ENCODE results near the gene SMR3A. TPM values are rescaled to one million over a fixed set of nuclear protein-coding genes. Genes with fewer than 3 reads are reported as not detected.

Gene SMR3A
- polyA plus RNA-seq, 1 of the 3 experiments (the other 2 are of a cell fraction), result not detected

GRCh38 chr4:70397580-70397979 is 37.0 kb downstream of the SMR3A start, which contains the start of gene OPRPN (continued):
- TF ChIP-seq, protein P1, sequence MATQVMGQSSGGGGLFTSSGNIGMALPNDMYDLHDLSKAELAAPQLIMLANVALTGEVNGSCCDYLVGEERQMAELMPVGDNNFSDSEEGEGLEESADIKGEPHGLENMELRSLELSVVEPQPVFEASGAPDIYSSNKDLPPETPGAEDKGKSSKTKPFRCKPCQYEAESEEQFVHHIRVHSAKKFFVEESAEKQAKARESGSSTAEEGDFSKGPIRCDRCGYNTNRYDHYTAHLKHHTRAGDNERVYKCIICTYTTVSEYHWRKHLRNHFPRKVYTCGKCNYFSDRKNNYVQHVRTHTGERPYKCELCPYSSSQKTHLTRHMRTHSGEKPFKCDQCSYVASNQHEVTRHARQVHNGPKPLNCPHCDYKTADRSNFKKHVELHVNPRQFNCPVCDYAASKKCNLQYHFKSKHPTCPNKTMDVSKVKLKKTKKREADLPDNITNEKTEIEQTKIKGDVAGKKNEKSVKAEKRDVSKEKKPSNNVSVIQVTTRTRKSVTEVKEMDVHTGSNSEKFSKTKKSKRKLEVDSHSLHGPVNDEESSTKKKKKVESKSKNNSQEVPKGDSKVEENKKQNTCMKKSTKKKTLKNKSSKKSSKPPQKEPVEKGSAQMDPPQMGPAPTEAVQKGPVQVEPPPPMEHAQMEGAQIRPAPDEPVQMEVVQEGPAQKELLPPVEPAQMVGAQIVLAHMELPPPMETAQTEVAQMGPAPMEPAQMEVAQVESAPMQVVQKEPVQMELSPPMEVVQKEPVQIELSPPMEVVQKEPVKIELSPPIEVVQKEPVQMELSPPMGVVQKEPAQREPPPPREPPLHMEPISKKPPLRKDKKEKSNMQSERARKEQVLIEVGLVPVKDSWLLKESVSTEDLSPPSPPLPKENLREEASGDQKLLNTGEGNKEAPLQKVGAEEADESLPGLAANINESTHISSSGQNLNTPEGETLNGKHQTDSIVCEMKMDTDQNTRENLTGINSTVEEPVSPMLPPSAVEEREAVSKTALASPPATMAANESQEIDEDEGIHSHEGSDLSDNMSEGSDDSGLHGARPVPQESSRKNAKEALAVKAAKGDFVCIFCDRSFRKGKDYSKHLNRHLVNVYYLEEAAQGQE (IDR thresholded peaks at IDR 0.05; ENCODE audit: low read depth, low read length), result no peak
- TF ChIP-seq YY1 (IDR thresholded peaks at IDR 0.05; ENCODE audit: low read depth) (no peak), TAF1 (IDR thresholded peaks at IDR 0.05; ENCODE audit: borderline replicate concordance, low read depth, low read length) (no peak), CTCF (IDR thresholded peaks at IDR 0.05) (no peak)

GRCh38 chr4:70399319-70399718 is 38.8 kb downstream of the SMR3A start:
- Histone ChIP-seq H4K20me1 (ENCODE audit: insufficient read depth) (no peaks in the 10 kb centered on the region), H3K9me2 (no peaks in the 10 kb centered on the region; the same call in 1 of the 2 replicates), H3K36me3 (replicated peaks in 1 of 2; ENCODE audit: control insufficient read depth in 1 of 2, insufficient read depth in 2 of 2, low read length in 1 of 2) (no peaks in the 10 kb centered on the region), H2AFZ (ENCODE audit: low read depth) (no peak overlapping the region), H3F3A (replicated peaks; ENCODE audit: insufficient read depth) (no peaks in the 10 kb centered on the region), H3K4me2 (no peak overlapping the region), H3K9ac (no peak overlapping the region), H3K4me1 (ENCODE audit: control insufficient read depth in 1 of 2, insufficient read depth in 2 of 2, low read depth in 1 of 2, low read length in 1 of 2) (no peaks in the 10 kb centered on the region), H3K27ac (ENCODE audit: low read depth in 2 of 2, low read length in 1 of 2) (no peak overlapping the region), H3K4me3 (ENCODE audit: low read depth in 2 of 2, low read length in 1 of 2) (no peak overlapping the region), H3K9me3 (no peaks in the 10 kb centered on the region), H3K79me2 (ENCODE audit: insufficient read depth) (no peaks in the 10 kb centered on the region), H3K27me3 (ENCODE audit: insufficient read depth) (no peaks in the 10 kb centered on the region)
- 3% methylated on average over 1 of the region's 1 CpG for WGBS (ENCODE audit: low lambda C conversion rate)
- TF ChIP-seq, protein P2, sequence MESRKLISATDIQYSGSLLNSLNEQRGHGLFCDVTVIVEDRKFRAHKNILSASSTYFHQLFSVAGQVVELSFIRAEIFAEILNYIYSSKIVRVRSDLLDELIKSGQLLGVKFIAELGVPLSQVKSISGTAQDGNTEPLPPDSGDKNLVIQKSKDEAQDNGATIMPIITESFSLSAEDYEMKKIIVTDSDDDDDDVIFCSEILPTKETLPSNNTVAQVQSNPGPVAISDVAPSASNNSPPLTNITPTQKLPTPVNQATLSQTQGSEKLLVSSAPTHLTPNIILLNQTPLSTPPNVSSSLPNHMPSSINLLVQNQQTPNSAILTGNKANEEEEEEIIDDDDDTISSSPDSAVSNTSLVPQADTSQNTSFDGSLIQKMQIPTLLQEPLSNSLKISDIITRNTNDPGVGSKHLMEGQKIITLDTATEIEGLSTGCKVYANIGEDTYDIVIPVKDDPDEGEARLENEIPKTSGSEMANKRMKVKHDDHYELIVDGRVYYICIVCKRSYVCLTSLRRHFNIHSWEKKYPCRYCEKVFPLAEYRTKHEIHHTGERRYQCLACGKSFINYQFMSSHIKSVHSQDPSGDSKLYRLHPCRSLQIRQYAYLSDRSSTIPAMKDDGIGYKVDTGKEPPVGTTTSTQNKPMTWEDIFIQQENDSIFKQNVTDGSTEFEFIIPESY (IDR thresholded peaks at IDR 0.05; ENCODE audit: borderline replicate concordance, low read depth), result no peak
- TF ChIP-seq RXRA (IDR thresholded peaks at IDR 0.05; ENCODE audit: borderline replicate concordance, low read depth) (no peak), JUND (IDR thresholded peaks at IDR 0.05) (no peak), YY1 (IDR thresholded peaks at IDR 0.05; ENCODE audit: low read depth) (no peak), MXI1 (IDR thresholded peaks at IDR 0.05; ENCODE audit: low read depth, low read length) (no peak), ELF1 (IDR thresholded peaks at IDR 0.05) (no peak), PBX3 (IDR thresholded peaks at IDR 0.05) (no peak), EP300 (IDR thresholded peaks at IDR 0.05; ENCODE audit: borderline replicate concordance in 1 of 2, low read depth in 1 of 2, low read length in 1 of 2) (no peak), GATA2 (CRISPR knock-in tag; IDR thresholded peaks at IDR 0.05) (no peak), TAF1 (IDR thresholded peaks at IDR 0.05; ENCODE audit: borderline replicate concordance, low read depth, low read length) (no peak), CHD2 (IDR thresholded peaks at IDR 0.05; ENCODE audit: low read length, partially characterized antibody) (no peak), RFX5 (IDR thresholded peaks at IDR 0.05; ENCODE audit: low read length) (no peak)
- TF ChIP-seq, protein P3, sequence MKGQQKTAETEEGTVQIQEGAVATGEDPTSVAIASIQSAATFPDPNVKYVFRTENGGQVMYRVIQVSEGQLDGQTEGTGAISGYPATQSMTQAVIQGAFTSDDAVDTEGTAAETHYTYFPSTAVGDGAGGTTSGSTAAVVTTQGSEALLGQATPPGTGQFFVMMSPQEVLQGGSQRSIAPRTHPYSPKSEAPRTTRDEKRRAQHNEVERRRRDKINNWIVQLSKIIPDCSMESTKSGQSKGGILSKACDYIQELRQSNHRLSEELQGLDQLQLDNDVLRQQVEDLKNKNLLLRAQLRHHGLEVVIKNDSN (IDR thresholded peaks at IDR 0.05; ENCODE audit: borderline replicate concordance, low read depth), result no peak
- ChIA-PET CTCF (no interaction called here), POLR2A (no interaction called here)
- no peak for DNase-seq
